ENCODE data around the gene SUB1.
A peak's percentile ranks its signal among the peaks of the same experiment; 100 is the strongest.

Gene SUB1

DNA sequence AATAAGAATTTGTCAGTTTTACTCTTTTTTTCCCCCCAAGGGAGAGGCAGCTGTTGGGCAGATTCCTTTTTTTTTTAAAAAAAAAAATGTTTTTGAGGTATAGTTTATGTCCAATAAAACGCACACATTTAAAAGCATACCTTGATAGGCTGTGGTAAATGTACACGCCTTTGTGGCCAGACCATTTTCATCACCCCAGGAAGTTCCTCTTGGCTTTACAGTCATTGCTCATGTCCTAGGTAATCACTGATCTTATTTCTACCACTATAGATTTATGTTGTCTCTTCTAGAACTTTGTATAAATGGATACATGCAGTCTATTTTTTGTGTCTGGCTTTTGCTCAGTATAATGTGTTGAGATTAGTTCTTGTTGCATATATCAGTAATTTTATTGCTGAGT lies 9.8 kb downstream of the SUB1 start:
- Mint-ChIP-seq H3K4me3 (peak overlapping the region; percentile 3), H3K36me3 (ENCODE audit: insufficient read depth) (peaks cover 91% of the 10 kb centered on the region), H3K4me1 (peaks cover 58% of the 10 kb centered on the region), H3K27ac (ENCODE audit: low read depth) (no peak overlapping the region), H3K9me3 (no peaks in the 10 kb centered on the region), H3K27me3 (no peaks in the 10 kb centered on the region)
- ATAC-seq (replicated peaks; ENCODE audit: extremely low read depth, poor library complexity, severe bottlenecking) (peak; percentile 27), DNase-seq (ENCODE audit: low spot score in 2 of 2) (no peak)

DNA sequence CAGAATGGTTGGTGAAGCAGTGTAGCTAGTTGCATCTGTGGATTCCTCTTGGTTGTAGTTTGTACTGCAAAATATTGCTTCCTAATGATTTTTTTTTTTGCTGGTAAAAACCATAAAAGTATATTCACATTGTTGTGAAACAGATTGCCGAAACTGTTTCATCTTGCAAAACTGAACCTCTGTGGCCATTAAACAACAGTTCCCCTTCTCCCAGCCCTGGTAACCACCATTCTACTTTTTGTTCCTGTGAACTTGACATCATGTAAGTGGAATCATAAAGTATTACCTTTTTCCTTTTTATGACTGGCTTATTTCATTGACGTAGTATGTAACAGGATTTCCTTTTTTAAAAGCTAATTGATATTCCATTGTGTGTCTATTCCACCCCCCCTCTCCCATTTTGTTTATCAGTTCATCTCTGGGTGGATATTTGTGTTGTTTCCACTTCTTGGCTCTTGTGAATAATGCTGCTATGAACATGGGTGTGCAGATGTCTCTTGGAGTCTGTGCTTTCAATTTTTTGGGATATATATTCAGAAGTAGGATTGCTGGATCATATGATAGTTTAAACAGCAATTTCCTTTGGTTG lies 11.8 kb downstream of the SUB1 start:
- no peaks in the 10 kb centered on the region for H3K27me3 Mint-ChIP-seq
- H3K36me3 Mint-ChIP-seq (ENCODE audit: insufficient read depth): peaks cover 93% of the 10 kb centered on the region
- DNase-seq (ENCODE audit: low spot score in 2 of 2) (no peak), ATAC-seq (replicated peaks; ENCODE audit: extremely low read depth, poor library complexity, severe bottlenecking) (no peak)
- peak overlapping the region; percentile 45 for H3K4me3 Mint-ChIP-seq
- H3K27ac Mint-ChIP-seq (ENCODE audit: low read depth): peak overlapping the region; percentile 19
- peaks cover 66% of the 10 kb centered on the region for H3K4me1 Mint-ChIP-seq
- H3K9me3 Mint-ChIP-seq: no peaks in the 10 kb centered on the region

DNA sequence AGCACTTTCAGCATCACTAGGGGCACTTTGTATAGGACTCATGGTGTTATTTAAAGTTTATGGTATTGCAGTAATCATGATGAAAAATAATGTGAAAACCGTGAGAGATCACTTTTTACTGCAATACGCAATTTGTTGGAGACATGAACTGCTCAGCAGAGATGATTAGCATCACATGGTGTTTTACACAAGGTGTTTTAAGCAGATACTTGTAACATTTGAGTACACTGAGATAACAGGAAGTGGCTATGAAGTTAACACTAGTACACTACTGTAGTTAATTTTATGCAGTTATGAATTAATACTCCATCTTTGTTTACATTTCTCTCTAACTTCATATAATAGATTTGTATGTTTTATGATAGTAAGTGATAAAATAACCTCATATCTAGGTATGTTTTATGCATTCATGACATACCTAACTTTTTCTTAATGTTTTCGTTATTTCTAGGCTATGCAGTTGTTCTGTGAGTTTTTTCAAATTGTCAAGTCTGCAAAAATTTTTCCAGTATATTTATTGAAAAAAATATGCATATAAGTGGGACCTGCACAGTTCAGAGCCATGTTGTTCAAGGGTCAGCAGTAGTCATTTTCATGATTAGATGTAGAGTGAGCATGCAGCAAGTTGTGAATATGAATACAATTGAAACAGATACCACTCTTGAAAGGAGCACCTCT lies 13.0 kb downstream of the SUB1 start:
- Mint-ChIP-seq H3K4me1 (peaks cover 59% of the 10 kb centered on the region), H3K36me3 (ENCODE audit: insufficient read depth) (peaks cover 88% of the 10 kb centered on the region), H3K4me3 (peak overlapping the region; percentile 59), H3K27me3 (no peaks in the 10 kb centered on the region), H3K9me3 (no peaks in the 10 kb centered on the region), H3K27ac (ENCODE audit: low read depth) (no peak overlapping the region)
- ATAC-seq (replicated peaks; ENCODE audit: extremely low read depth, poor library complexity, severe bottlenecking) (peak; percentile 89), DNase-seq (ENCODE audit: low spot score in 2 of 2) (no peak)

DNA sequence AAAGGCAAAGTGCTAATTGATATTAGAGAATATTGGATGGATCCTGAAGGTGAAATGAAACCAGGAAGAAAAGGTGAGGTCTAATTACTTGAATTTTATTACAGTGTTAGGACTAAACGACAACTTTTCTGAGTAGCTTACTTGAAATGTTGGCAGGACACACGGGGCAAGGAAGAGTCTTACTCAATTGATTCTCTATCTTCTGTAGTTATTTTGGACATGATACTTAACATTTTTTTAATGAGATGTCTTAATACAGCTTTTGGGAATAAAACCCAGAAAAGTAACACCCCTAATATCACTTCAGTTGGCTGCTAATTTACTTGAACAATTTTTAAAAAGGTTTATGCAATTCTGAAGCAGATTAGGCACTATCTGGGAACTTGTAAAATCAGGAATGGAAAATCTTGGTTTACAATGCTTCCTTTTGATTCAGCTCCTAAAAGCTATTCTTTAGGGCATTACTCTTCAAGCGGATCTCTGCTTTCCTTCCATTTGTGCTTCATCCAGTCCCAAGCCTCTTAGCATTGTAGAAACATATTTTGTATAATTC lies 13.7 kb downstream of the SUB1 start:
- Mint-ChIP-seq H3K27me3 (no peaks in the 10 kb centered on the region), H3K4me1 (peaks cover 57% of the 10 kb centered on the region), H3K9me3 (no peaks in the 10 kb centered on the region), H3K36me3 (ENCODE audit: insufficient read depth) (peaks cover 87% of the 10 kb centered on the region), H3K27ac (ENCODE audit: low read depth) (no peak overlapping the region), H3K4me3 (no peak overlapping the region)
- DNase-seq (ENCODE audit: low spot score in 2 of 2) (no peak), ATAC-seq (replicated peaks; ENCODE audit: extremely low read depth, poor library complexity, severe bottlenecking) (no peak)

DNA sequence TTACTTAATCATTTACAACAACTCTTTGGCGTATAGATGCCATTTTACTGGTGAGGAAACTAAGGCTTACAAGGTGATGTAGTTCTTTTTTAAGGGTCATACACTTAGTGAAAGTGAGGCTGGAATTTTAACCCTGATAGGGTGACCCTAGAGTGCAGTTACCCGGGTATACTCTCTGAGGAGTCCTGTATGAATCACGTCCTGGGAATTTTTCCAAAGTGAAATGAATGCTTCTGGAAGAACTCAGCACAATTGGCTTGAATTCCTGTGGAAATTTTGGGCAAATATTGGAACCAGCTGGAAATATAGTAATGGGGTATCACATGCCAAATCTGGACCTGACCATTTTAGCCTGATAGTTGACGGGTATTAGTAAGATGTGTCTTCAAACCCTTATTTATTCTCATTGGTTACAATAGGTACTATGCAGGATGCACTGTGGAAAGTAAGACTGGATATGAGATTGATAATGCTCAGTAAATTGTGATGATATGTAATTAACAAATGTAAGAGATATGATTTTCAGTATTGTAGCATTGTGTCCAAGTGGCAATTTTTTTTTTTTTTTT lies 14.8 kb downstream of the SUB1 start:
- Mint-ChIP-seq H3K9me3 (no peaks in the 10 kb centered on the region), H3K27me3 (no peaks in the 10 kb centered on the region), H3K27ac (ENCODE audit: low read depth) (peak overlapping the region; percentile 80), H3K4me1 (peaks cover 58% of the 10 kb centered on the region), H3K36me3 (ENCODE audit: insufficient read depth) (peaks cover 83% of the 10 kb centered on the region), H3K4me3 (no peak overlapping the region)
- DNase-seq (ENCODE audit: low spot score in 2 of 2): no peak
- ATAC-seq (replicated peaks; ENCODE audit: extremely low read depth, poor library complexity, severe bottlenecking): no peak

DNA sequence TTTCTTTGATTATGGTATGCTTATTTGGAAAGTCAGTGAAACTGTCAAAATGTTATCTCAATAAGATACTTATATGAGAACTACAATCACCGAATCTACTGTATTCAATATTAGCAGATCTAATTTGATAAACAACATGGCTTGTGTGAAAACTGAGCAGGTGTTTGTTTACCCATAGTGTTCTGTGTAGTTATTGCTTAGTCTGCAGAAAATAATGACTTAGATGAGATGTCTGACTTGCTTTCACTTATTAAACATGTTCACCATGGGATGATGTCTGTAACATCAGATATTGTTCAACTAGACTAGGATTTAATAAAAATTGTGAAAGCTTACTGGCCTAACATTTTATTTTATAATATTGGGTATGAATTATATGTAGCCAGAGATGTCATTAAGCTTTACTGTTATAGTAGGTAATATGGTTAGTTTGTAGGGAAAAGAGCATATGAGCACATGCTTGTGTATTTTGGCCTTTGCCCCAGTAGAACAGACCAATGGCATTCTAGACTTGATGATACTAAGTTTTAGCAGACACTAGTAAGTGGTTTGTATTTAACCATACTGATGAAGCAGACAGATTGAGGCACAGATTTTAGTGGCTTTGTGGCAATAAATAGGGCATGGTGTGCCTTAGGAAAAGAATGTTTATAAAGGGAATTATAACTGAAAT lies 16.4 kb downstream of the SUB1 start:
- H3K27me3 Mint-ChIP-seq: no peaks in the 10 kb centered on the region
- DNase-seq (ENCODE audit: low spot score in 2 of 2): no peak
- peaks cover 79% of the 10 kb centered on the region for H3K36me3 Mint-ChIP-seq (ENCODE audit: insufficient read depth)

DNA sequence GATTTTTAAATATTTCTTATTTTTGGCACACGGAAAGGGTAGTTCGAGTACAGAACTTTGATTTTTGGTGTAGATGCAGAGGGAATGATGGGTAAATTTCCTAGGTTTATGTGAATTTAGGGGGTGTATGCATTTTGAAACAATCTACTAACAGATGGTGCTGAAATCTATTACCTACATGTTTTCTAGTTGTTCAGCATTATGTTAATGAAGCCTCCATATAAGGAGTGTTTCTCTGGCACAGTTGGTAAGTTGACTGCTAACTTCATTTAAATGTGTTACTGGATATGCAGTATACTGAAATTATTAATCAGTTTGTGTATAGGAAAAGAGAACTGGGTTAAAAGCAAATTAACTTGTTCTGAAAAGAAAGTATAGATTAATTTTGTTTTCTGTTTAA lies 17.5 kb downstream of the SUB1 start:
- ATAC-seq (replicated peaks; ENCODE audit: extremely low read depth, poor library complexity, severe bottlenecking) (no peak), DNase-seq (ENCODE audit: low spot score in 2 of 2) (no peak)
- Mint-ChIP-seq H3K27me3 (no peaks in the 10 kb centered on the region), H3K36me3 (ENCODE audit: insufficient read depth) (peaks cover 79% of the 10 kb centered on the region), H3K4me3 (no peak overlapping the region), H3K27ac (ENCODE audit: low read depth) (peak overlapping the region; percentile 29), H3K9me3 (no peaks in the 10 kb centered on the region), H3K4me1 (peaks cover 39% of the 10 kb centered on the region)

More for the DNA sequence above, 16.4 kb downstream of the SUB1 start:
- peak overlapping the region; percentile 80 for H3K27ac Mint-ChIP-seq (ENCODE audit: low read depth)
- H3K4me1 Mint-ChIP-seq: peaks cover 48% of the 10 kb centered on the region
- no peak for ATAC-seq (replicated peaks; ENCODE audit: extremely low read depth, poor library complexity, severe bottlenecking)
- H3K9me3 Mint-ChIP-seq: no peaks in the 10 kb centered on the region
- no peak overlapping the region for H3K4me3 Mint-ChIP-seq

DNA sequence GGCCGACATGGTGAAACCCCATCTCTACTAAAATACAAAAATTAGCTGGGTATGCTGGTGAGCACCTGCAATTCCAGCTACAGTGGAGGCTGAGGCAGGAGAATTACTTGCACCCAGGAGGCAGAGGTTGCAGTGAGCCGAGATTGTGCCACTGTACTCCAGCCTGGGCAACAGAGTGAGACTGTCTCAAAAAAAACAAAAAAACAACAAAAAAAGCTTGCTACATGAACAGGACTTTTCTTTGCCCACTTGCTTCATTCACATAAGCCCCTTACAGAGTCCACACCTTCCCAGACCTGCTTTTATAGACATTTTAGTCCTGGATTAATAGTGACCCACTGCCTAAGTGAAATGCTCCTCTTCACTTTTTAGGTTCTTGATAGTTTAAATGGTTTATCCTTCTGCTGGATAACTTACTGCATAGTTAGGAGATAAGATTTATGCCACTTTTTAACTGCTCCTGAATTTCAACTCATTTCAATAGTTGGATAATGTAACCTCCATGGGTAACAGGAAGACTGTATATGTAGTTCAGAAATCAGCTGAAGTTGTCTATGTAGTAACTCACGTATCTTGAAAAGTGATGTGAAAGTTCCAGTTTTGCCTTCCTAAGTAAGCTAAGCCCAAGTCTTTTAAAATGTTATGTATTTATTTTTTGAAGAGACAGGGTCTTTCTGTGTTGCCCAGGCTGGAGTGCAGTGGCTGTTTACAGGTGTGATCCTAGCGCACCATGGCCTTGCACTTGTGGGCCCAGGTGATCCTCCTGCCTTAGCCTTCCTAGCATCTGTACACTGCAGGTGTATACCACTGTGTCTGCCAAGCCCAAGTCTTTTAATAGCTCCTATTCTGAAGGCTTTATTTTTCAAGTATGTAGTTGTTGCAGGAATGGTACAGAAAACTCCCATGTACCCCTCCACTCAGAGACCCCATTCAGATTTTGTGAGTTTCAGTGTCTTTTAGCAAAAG lies 19.7 kb downstream of the SUB1 start:
- Mint-ChIP-seq H3K4me3 (no peak overlapping the region), H3K27me3 (no peaks in the 10 kb centered on the region), H3K27ac (ENCODE audit: low read depth) (peak overlapping the region; percentile 32), H3K9me3 (no peaks in the 10 kb centered on the region), H3K4me1 (peaks cover 24% of the 10 kb centered on the region), H3K36me3 (ENCODE audit: insufficient read depth) (peaks cover 64% of the 10 kb centered on the region)
- DNase-seq (ENCODE audit: low spot score in 2 of 2) (no peak), ATAC-seq (replicated peaks; ENCODE audit: extremely low read depth, poor library complexity, severe bottlenecking) (no peak)

DNA sequence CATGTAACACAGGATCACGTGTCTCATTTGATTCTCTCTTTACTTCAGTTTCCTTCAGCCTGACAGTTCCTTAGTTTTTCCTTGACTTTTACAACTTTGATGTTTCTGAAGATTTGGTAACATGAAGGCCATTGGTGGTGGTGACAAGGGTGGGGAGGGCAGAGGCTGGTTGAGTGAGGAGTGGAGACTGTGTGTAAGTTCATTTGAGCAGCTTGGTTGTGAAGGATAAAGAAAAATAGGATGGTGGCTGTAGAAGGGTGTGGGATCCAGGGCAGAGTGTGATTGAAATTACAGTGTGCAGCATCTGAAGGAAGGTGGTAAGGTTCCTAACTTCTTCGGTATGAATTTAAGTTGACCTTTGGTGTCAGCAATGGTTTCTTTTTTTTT lies 20.4 kb downstream of the SUB1 start:
- ATAC-seq (replicated peaks; ENCODE audit: extremely low read depth, poor library complexity, severe bottlenecking): no peak
- H3K36me3 Mint-ChIP-seq (ENCODE audit: insufficient read depth): peaks cover 59% of the 10 kb centered on the region
- no peak overlapping the region for H3K27ac Mint-ChIP-seq (ENCODE audit: low read depth)

DNA sequence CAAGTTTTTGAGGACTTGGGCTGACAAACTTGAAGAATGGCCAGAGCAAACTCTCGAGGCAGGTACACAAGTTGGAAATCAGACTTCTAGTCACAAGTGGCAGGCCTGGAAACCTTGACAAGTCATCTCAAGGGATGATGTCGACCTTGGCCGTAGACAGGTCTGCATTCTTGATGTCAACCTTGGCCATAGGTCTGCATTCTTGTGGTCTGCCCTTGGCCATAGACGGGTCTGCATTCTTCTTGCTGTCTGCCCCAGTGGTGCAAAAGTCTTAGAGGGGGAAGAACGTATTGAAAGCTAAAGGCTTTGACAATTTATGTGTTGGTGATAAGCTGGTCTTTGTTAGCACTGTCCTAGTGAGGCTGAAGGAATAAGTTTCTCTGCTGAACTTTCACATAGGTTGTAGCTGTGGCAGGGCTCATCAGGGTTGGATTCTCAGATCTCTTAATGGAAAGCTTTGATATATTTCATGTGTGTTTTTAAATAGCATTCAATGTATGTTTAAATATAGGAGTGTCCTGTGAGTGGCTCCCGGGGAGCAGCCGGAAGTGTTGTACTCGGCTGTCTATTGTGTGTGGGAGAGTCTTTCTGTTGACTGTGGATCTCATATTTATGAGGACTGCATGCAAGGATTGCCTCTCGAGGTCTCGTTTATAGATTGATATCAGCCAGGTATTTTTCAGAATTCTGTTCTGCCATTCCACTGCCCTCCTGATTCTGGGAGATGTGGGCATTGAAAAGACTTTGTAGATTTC lies 27.0 kb downstream of the SUB1 start:
- Mint-ChIP-seq H3K27ac (ENCODE audit: low read depth) (no peak overlapping the region), H3K36me3 (ENCODE audit: insufficient read depth) (peaks cover 13% of the 10 kb centered on the region), H3K4me1 (no peaks in the 10 kb centered on the region), H3K27me3 (no peaks in the 10 kb centered on the region), H3K4me3 (no peak overlapping the region), H3K9me3 (no peaks in the 10 kb centered on the region)
- no peak for DNase-seq (ENCODE audit: low spot score in 2 of 2)
- no peak for ATAC-seq (replicated peaks; ENCODE audit: extremely low read depth, poor library complexity, severe bottlenecking)

More for the DNA sequence above, 20.4 kb downstream of the SUB1 start:
- H3K4me3 Mint-ChIP-seq: no peak overlapping the region
- H3K27me3 Mint-ChIP-seq: no peaks in the 10 kb centered on the region
- DNase-seq (ENCODE audit: low spot score in 2 of 2): no peak
- H3K4me1 Mint-ChIP-seq: peaks cover 24% of the 10 kb centered on the region
- H3K9me3 Mint-ChIP-seq: no peaks in the 10 kb centered on the region

DNA sequence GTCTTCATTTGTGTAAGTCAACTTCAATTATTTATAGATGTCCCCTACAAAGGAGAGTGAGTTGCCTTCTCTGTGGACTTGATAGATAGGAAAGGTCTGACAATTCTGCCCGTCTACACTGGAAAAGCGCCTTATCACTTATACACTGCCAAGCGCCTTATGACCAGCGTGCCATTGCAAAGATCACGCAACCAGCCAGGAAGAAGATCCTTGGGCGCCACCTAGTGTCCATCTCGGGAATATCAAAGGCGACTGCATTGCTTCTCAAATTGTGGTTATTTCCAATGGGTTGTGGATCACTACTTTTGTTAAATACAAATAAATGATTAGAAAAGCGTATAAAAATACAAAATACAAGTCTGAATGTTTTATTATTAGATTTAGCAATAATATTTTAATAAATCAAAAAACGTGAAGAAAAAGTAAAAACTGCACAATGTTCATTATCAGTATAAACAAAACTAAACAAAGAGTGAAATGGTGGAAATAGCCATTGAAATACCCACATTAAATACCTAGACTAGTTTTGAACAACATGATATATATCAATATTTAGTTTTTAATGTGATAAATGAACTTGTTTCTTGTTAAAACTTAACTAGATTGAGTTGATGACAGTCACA lies 27.8 kb downstream of the SUB1 start:
- Mint-ChIP-seq H3K27me3 (no peaks in the 10 kb centered on the region), H3K4me3 (no peak overlapping the region), H3K27ac (ENCODE audit: low read depth) (no peak overlapping the region), H3K4me1 (no peaks in the 10 kb centered on the region), H3K36me3 (ENCODE audit: insufficient read depth) (peaks cover 8% of the 10 kb centered on the region), H3K9me3 (no peaks in the 10 kb centered on the region)
- DNase-seq (ENCODE audit: low spot score in 2 of 2): peak; percentile 72 to 85
- peak; percentile 32 for ATAC-seq (replicated peaks; ENCODE audit: extremely low read depth, poor library complexity, severe bottlenecking)

Data from central memory CD8-positive, alpha-beta T cell (primary cell).